HG02571 (cell line): ENCODE measurements around the gene ROCK2.

ENCODE experiments used
- ATAC-seq: cut with Tn5 transposase; IDR thresholded peaks from one replicate; pipeline ENCODE4 v1.9.1; 2021; ENCODE audit warnings: mild to moderate bottlenecking, moderate library complexity; ENCODE audit not compliant: unreplicated experiment

Gene ROCK2

DNA sequence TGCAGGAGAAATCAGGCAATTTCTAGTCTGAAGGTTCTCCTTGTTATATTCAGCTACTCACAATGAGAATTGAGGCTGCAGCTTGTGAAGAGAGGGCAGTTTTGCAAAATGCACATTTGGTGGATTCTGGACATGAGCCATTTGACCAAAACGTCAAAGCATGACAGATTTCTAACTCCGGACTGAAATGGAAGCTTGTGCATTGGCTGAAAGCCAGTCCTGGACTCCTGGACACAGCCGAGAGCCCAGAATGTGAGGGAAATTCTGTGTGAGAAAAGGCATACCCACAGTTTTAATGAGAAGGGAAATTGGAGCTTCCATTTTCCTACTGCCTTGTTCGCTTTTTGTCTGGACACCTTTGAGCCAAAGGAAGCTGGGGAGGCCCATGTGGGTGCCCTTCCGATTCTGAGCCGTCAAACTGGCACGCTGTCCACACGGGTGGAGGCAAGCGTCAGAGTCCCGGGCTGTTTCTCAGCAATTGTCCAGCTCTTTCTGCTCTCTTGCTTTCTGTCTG is 23.7 kb upstream of the ROCK2 start:
- no peak for ATAC-seq

GRCh38 chr2:11367170-11367730 is 22.8 kb upstream of the ROCK2 start:
- ATAC-seq = no peak

DNA sequence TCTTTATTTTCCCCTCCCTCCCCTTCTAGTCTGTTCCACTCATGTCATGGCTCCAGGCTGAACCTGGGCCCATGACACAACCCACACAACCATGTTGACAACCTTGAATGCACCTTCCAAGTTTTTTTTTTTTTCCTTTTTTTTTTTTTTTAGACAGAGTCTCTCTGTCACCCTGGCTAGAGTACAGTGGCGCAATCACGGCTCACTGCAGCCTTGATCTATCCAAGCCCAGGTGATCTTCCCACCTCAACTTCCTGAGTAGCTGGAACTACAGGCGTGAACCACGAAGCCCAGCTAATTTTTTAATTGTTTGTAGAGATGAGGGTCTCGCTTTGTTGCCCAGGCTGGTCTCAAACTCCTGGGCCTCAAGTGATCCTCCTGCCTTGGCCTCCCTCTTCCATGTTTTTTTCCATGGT is 21.9 kb upstream of the ROCK2 start:
- ATAC-seq = no peak

DNA sequence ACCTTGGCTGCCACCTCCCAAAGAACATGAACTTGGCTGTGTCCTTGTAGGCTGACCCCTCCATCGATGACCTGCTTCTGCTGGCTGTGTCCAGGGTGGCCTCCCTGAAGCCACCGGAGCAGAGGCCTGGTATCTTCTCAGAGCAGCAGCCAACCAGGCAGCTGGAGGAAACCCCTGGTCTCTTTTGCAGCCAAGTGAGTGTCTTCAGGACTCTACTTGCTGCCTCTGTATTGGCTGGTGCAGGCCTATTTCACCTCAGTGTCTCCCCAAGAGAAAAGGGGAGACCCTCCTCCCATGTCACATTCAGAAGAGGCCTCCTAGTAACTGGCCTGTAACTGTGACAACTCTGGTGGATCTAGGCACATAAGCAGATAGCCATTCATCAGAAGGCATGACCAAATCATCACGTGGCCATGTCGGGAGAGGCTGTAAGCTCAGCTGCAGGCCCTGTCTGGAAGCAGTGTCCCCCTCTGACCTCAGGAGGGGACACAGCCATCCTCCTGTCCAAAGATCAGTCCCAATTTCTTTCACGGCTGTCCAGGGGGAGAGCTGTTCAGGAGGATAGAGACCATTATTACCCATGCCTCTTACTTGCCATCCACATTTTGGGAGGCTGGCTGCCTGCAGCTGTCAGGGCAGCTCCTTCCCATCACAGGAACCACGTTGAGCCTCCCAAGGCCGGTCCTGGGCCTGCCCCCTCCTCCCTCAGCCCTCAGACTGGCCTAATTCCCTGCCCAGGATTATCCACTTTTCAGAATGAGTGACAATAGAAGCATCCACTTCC is 20.9 kb upstream of the ROCK2 start:
- no peak for ATAC-seq

DNA sequence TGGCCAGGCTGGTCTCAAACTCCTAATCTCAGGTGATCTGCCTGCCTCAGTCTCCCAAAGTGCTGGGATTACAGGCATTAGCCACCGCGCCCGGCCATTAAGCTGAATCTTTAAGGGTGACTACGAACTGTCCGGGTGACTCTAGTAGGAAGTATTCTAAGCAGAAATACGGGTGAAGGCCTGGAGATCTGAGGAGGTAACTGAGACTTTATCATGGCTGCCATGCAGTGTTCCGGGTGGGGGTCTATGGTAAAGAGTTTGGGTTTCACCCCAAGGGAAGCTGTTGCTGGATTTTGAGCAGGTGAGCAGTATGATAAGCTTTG is 20.1 kb upstream of the ROCK2 start:
- no peak for ATAC-seq

DNA sequence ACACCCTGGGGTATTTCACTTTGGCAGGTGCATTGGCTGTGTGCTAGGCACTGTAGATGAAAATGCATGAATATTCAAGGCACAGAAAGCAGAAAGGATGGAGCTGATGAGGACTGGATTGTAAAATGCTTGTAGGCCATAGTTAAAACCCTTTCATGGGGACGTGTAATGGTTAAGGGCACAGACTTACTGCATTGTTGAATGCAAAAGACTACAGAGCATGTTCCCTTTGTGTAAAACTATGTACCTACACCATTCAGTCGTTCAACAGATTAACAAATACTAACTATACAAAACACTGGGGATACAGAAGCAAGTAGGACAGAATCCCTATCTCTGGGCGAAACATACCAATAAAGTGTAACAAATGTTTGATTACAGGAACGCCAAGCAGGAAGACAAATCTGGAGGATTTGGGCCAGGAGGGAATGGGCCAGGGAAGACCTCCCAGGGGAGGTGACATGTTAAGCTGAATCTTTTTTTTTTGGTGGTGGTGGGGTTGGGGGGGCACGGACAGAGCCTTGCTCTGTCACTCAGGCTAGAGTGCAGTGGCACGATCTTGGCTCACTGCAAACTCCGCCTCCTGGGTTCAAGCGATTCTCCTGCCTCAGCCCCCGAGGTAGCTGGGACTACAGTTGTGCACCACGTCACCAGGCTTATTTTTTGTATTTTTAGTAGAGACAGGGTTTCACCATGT is 19.6 kb upstream of the ROCK2 start:
- ATAC-seq = no peak

- no peak for ATAC-seq
Measured at GRCh38 chr2:11359865-11360264, 15.4 kb upstream of the ROCK2 start.

GRCh38 chr2:11357428-11357972 is 13.1 kb upstream of the ROCK2 start:
- no peak for ATAC-seq

DNA sequence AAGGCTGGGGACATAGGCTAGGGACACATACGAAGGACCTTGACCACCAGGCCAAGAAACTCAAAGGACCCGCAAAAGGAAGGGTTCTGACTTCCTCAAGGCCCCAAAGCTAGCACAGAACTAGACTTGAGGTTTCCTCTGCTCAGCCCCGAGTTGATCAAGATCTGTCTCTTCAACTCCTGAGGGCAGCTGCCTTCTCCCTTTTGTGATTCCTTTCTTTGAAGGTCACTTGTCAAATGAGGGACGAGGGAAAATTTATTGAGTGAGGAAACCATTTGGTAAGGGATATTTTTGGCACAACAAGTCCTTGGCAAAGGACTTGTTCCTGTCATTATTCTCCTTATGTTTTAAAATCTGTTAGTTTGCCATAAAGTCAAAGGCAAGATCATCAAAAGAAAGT is 12.3 kb upstream of the ROCK2 start:
- no peak for ATAC-seq

DNA sequence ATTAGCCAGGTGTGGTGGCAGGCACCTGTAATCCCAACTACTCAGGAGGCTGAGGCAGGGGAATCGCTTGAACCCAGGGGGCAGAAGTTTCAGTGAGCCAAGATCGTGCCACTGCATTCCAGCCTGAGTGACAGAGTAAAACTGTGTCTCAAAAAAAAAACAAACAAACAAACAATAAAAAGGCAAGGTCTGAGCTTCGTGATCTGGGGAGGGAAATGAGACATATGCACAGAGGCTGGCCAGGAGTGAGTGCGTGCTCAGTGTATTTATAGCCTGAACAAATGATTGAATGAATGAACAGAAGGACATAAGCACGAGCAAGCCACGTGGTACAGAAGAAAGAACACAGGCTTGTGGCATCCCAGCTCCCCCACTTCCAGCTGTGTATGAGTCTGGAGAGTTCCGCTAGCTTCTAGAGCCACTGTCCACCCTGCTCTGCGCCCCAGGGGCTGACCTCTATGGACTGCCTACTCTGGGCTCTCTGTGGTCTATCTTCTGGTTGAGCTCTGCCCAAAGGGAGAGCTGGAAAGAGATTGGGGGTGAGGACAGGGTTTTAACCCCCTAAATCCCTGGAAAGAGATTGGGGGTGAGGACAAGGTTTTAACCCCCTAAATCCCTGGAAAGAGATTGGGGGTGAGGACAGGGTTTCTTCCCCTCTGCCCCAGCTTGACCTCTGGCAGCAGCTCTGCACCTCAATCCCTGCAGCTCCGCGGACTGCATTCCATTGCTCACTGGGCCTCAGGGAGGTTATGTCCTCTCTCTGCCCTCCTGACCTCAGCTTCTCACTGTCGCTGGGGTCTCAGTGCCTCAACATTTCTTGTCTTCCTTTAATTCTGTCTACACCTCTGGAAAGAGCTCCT is 11.0 kb upstream of the ROCK2 start:
- ATAC-seq = no peak

DNA sequence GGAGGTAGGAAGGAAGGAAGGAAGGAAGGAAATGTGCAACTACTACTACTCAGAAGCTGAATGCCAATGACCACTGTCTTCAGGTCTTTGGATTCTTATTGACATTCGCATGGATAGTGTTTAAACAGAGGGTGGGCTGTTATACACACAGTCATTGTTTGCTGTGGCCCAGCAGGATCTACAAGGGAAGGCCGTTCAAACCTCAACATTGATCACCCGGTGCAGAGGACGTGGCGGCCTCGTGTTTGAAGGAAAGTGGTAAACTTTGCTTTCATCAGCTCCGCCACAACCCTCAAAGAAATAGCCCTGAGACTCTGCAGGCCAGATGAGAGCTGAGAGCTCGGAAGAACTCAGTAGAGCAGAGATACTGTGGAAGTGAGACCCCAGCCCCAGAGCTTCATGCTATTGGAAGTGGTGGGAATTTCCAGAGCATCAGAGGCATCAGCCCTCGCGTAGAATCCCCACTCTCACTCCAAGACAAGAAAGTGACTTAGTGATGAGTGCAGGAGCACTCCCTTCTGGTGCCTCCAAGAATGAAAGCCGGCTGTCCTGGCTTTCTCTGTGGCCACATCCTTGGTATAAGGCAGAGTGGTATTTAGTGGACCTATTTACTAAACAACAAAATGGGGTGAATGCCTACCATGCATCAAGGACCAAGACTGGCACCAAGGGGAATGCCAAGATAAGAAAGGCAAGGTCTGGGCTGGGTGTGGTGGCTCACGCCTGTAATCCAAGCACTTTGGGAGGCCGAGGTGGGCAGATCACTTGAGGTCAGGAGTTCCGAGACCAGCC is 10.1 kb upstream of the ROCK2 start:
- no peak for ATAC-seq

- no peak for ATAC-seq
Measured at GRCh38 chr2:11352781-11353537, 8.5 kb upstream of the ROCK2 start.

DNA sequence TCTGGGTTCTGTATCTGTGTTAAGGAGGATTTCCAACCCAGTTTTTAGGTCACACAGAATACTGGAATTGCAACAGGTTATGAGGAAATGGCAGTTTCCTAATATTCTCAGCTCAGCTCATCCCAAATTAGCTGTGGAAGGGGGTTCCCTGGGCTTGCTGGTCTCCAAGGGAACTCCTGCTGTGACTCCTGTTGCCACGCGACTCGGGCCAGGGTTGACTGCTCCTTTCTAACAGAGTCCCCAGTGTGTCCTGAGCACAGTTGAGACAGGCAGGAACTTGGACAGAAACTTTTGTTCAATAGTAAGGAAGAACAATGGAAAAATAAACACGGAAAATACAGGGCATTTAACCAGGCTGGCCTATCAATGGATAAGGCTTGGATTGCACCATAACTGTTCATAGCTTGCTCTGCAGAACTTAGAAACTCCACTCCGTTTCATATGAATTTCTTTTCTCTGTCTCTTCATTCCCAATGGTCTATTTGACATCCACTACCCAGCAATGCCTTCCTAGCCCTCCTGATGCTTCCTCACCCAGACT is 3.8 kb upstream of the ROCK2 start:
- no peak for ATAC-seq

DNA sequence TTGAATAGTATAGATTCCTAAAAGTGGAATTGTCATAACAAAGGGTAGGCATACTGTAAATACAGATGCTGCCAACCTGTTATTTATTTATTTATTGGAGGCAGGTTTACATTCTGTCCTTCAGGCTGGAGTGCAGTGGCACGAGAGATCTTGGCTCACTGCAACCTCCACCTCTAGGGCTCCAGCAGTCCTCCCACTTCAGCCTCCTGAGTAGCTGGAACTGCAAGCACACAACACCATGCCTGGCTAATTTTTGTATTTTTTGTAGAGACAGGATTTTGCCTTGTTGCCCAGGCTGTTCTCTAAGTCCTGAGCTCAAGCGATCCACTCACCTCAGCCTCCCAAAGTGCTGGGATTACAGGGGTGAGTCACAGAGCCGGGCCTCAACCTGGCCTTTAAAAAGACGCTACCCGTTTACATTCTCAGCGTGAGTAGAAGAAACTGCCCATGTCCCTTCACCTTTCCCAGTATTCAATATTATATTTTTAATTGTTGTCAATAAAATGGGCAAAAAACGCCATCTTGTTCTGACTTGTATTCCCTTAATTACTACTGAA is 3.0 kb upstream of the ROCK2 start:
- no peak for ATAC-seq

DNA sequence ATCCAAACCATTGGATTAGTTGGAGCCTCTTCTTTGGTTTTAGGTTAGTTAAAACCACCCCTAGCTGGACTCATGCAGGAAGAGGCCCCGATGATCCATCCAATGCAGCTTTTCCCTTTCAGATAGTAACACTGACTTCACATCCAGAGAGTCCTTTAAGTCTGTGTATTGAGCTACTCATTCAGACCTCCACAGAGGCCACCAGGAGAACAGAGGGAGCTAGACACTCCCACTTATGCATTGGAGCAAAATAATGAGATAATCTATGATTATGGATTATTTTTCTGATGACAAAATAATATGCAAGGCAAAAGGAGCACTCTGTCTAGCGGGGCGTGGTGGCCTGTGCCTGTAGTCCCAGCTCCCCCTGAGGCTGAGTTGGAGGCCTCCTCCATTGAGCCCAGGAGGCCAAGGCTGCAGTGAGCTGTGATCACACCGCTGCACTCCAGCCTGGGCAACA is 1.6 kb upstream of the ROCK2 start:
- ATAC-seq = no peak

DNA sequence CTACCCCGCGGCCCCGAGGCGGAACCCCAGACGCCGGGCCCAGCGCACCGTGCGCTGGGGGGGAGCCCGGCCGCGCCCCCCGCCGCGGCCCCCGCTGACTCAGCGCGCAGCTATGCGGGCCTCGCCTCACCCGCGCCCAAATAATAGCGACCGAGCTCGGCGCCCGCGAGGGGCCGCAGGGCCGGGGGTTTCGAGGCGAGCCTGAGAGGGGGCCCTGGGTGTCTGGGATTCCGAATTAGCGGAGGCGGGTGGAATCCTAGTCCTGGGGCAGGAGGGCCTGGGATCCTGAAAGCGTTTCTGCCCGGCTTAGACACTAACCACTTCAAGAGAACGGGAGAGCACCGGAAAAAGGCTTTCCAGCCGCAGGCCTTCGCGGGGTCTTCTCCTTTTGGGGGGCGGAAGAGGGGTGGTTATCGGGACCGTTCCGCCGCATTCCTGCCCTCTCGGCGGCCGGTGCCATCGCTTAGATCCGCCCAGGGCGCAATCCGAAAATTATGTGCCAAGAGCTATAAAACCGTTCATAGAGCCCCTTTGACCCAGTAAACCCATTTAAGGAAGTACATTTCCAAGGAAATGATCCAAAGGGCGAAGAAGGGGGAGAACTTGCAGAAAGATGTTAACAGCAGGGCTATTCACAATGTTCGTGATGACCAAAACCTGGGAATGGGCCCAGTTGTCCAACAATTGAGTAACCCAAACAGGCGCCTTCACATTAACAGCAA is 681 bp upstream of the ROCK2 start:
- ATAC-seq = peak; percentile 23

DNA sequence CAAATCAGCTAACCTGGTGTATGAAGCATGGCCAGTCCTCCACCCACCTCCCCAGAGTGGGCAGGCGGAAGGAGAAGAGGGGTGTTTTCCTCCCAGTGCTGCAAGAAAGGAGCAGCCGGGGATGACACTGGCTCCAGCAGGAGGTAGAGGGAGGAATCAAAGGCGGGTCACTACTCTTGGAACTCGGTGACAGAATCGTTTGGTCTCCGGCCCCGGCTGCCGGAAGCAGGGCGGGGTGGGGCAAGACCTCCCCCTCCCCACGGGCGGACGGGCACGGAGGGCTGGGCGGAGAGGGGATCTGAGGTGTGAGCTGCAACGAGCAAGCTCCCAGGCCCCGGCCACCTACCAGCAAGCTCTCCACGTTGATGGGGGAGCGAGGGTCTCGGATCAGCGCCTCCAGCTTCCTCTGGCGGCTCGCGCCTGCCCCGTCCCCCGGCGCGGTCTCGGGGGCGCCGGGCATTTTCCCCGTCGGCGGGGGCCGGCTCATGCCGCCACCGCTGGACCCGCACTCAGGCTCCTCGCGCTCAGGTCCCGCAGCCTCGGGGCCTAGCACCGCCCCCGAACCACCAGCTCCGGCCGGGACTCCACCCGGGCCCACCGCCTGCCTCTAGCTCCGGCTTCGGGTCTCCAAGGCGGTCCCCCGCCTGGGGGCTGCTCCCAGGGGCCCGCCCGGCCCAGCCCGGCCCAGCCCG is 640 bp downstream of the ROCK2 start:
- ATAC-seq = peak; percentile 32

DNA sequence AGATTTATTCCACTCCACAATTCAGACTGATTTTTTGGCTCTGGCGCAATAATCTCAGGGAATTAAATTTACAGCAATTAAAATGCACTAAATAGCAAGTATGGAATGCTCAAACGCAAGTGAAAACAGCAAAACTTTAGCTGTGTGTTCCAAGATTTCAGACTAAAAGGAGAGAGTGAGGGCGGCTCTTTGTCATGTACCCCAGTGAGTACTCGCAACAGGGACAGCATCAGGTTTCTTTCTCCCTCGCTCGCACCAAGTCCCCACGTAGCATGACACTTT is 1.1 kb downstream of the ROCK2 start:
- no peak for ATAC-seq
